Middle frontal gyrus (tissue), 1 donor: Measurements from ENCODE around the gene CDH23.

Experiments
- DNase-seq: peaks from one replicate; pipeline ENCODE4 v3.0.0-alpha.2; 2015; ENCODE audit warnings: low spot score; ENCODE audit errors: extremely low spot score

CDH23 gene

GRCh38 chr10:71704816-71705215, 308.1 kb downstream of the CDH23 start:
- DNase-seq: no peak

- no peak for DNase-seq
Observed at GRCh38 chr10:71705582-71705981, 308.9 kb downstream of the CDH23 start.

- DNase-seq: no peak
Observed at GRCh38 chr10:71706216-71707121, 309.7 kb downstream of the CDH23 start.

- no peak for DNase-seq
Observed at GRCh38 chr10:71707240-71707789, 310.6 kb downstream of the CDH23 start.

GRCh38 chr10:71708301-71708703, 311.6 kb downstream of the CDH23 start:
- DNase-seq: peak; percentile 15

- DNase-seq: no peak
Observed at GRCh38 chr10:71708897-71709882, 312.5 kb downstream of the CDH23 start.

- DNase-seq: no peak
Observed at GRCh38 chr10:71710519-71710918, 313.8 kb downstream of the CDH23 start.

- DNase-seq: no peak
Observed at GRCh38 chr10:71711052-71711623, 314.4 kb downstream of the CDH23 start.

- no peak for DNase-seq
Observed at GRCh38 chr10:71712170-71712569, 315.4 kb downstream of the CDH23 start.

GRCh38 chr10:71712572-71713134, 315.9 kb downstream of the CDH23 start:
- no peak for DNase-seq

- peak; percentile 62 for DNase-seq
Observed at GRCh38 chr10:71713135-71714030, 316.7 kb downstream of the CDH23 start.

GRCh38 chr10:71714031-71714410, 317.3 kb downstream of the CDH23 start:
- no peak for DNase-seq

GRCh38 chr10:71714592-71714991, 317.9 kb downstream of the CDH23 start:
- DNase-seq: no peak

- no peak for DNase-seq
Observed at GRCh38 chr10:71715026-71715425, 318.3 kb downstream of the CDH23 start.

GRCh38 chr10:71715860-71716259, 319.1 kb downstream of the CDH23 start:
- DNase-seq: no peak

- no peak for DNase-seq
Observed at GRCh38 chr10:71716426-71716825, 319.7 kb downstream of the CDH23 start.

- no peak for DNase-seq
Observed at GRCh38 chr10:71717056-71717455, 320.3 kb downstream of the CDH23 start.

- DNase-seq: no peak
Observed at GRCh38 chr10:71717551-71717951, 320.8 kb downstream of the CDH23 start.

GRCh38 chr10:71718165-71718698, 321.5 kb downstream of the CDH23 start:
- DNase-seq: no peak

- DNase-seq: no peak
Observed at GRCh38 chr10:71719042-71719441, 322.3 kb downstream of the CDH23 start.
